Measurements from ENCODE around the gene ALDOB.

GRCh38 chr9:101381833-101382342 lies 53.7 kb downstream of the ALDOB start:
- TF ChIP-seq, protein P1, sequence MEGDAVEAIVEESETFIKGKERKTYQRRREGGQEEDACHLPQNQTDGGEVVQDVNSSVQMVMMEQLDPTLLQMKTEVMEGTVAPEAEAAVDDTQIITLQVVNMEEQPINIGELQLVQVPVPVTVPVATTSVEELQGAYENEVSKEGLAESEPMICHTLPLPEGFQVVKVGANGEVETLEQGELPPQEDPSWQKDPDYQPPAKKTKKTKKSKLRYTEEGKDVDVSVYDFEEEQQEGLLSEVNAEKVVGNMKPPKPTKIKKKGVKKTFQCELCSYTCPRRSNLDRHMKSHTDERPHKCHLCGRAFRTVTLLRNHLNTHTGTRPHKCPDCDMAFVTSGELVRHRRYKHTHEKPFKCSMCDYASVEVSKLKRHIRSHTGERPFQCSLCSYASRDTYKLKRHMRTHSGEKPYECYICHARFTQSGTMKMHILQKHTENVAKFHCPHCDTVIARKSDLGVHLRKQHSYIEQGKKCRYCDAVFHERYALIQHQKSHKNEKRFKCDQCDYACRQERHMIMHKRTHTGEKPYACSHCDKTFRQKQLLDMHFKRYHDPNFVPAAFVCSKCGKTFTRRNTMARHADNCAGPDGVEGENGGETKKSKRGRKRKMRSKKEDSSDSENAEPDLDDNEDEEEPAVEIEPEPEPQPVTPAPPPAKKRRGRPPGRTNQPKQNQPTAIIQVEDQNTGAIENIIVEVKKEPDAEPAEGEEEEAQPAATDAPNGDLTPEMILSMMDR (IDR thresholded peaks at IDR 0.05; ENCODE audit: extremely low read depth in 1 of 2, insufficient read depth in 1 of 2, low read depth in 1 of 2, low read length in 2 of 2): no peak
- TF ChIP-seq POLR2A (IDR thresholded peaks at IDR 0.05; ENCODE audit: low read depth, low read length) (no peak), FOS (IDR thresholded peaks at IDR 0.05; ENCODE audit: borderline replicate concordance, insufficient read depth, low read length) (no peak), EZH2 (IDR thresholded peaks at IDR 0.05; ENCODE audit: borderline replicate concordance, low read depth, low read length, severe bottlenecking) (no peak), POLR2AphosphoS5 (IDR thresholded peaks at IDR 0.05; ENCODE audit: insufficient read depth, low read depth, low read length) (no peak), MAX (IDR thresholded peaks at IDR 0.05; ENCODE audit: insufficient read depth, insufficient read length) (no peak)
